SK-N-SH treated with all-trans-retinoic acid at 6 μM for 48 hours (cell line): ENCODE data around the gene PLEKHB1.

Experiments used
- ARNTL ChIP-seq: fragments of 450-650 bp; formaldehyde crosslinking; IDR thresholded peaks from 2 replicates; pipeline ENCODE4 v1.5.0; 2020; ENCODE audit warnings: low read depth, mild to moderate bottlenecking, moderate library complexity, borderline replicate concordance
- BACH2 ChIP-seq: fragments of 250-450 bp; sonication (Bioruptor Pico); IDR thresholded peaks from 2 replicates; pipeline ENCODE4 v1.9.0; 2021; ENCODE audit warnings: mild to moderate bottlenecking, borderline replicate concordance
- CSDC2 ChIP-seq: fragments of 250-450 bp; sonication (Bioruptor Pico); IDR thresholded peaks from 2 replicates; pipeline ENCODE4 v1.5.0; 2020; ENCODE audit warnings: mild to moderate bottlenecking, moderate library complexity
- ESRRG ChIP-seq: fragments of 250-450 bp; sonication (Bioruptor Pico); IDR thresholded peaks from 2 replicates; pipeline ENCODE4 v1.6.1; 2021; ENCODE audit warnings: mild to moderate bottlenecking
- PPARA ChIP-seq: fragments of 250-450 bp; sonication (Bioruptor Pico); IDR thresholded peaks from 2 replicates; pipeline ENCODE4 v1.5.0; 2020; ENCODE audit warnings: mild to moderate bottlenecking, borderline replicate concordance
- ZNF565 ChIP-seq: fragments of 450-650 bp; formaldehyde crosslinking; conservative IDR thresholded peaks from 2 replicates; pipeline ENCODE4 v1.5.0; 2020; ENCODE audit warnings: low read depth, mild to moderate bottlenecking, moderate library complexity
- TF ChIP-seq, protein P1 (sequence below): fragments of 250-450 bp; sonication (Bioruptor Pico); IDR thresholded peaks from 2 replicates; pipeline ENCODE4 v1.8.0; 2020; ENCODE audit warnings: mild to moderate bottlenecking, moderate library complexity, borderline replicate concordance

DNA sequence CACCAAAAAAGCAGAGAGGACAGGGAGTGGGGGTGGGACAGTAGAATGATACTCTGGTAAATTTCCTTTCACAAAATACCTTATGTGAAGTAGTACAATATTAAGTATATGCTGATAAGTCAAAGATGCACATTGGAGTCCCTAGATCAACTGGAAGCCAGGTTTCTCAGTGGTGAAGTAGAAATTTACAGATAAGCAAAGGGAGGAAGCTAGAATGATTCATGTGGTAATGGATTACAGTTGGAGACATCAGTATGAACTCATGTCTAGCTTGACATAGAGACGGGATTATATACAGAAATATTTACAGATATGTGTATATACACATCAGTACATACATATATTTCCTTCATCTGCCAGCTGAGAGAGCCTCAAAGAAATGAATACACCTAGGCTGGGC lies 21.5 kb downstream of the PLEKHB1 start:
- no peak for TF ChIP-seq ZNF565 (CRISPR knock-in tag)
- TF ChIP-seq BACH2 (CRISPR knock-in tag) = no peak
- TF ChIP-seq, protein P1, sequence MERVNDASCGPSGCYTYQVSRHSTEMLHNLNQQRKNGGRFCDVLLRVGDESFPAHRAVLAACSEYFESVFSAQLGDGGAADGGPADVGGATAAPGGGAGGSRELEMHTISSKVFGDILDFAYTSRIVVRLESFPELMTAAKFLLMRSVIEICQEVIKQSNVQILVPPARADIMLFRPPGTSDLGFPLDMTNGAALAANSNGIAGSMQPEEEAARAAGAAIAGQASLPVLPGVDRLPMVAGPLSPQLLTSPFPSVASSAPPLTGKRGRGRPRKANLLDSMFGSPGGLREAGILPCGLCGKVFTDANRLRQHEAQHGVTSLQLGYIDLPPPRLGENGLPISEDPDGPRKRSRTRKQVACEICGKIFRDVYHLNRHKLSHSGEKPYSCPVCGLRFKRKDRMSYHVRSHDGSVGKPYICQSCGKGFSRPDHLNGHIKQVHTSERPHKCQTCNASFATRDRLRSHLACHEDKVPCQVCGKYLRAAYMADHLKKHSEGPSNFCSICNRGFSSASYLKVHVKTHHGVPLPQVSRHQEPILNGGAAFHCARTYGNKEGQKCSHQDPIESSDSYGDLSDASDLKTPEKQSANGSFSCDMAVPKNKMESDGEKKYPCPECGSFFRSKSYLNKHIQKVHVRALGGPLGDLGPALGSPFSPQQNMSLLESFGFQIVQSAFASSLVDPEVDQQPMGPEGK (CRISPR knock-in tag) = no peak
- no peak for TF ChIP-seq PPARA (CRISPR knock-in tag)
- TF ChIP-seq ARNTL (CRISPR knock-in tag) = no peak
- TF ChIP-seq CSDC2 (CRISPR knock-in tag) = no peak
- TF ChIP-seq ESRRG (CRISPR knock-in tag) = no peak
